ENCODE measurements around the gene NEUROG2. TPM values are rescaled to one million over a fixed set of nuclear protein-coding genes. Genes with fewer than 3 reads are reported as not detected.
"Not testable (repeated sequence)": the region's sequence is repeated elsewhere in the genome, so short reads cannot be mapped to it uniquely, and the experiment has no call there.

Gene NEUROG2
- total RNA-seq, 1 donor: not detected

- DNase-seq (ENCODE audit: low read depth): no peak
- TF ChIP-seq, protein P1, sequence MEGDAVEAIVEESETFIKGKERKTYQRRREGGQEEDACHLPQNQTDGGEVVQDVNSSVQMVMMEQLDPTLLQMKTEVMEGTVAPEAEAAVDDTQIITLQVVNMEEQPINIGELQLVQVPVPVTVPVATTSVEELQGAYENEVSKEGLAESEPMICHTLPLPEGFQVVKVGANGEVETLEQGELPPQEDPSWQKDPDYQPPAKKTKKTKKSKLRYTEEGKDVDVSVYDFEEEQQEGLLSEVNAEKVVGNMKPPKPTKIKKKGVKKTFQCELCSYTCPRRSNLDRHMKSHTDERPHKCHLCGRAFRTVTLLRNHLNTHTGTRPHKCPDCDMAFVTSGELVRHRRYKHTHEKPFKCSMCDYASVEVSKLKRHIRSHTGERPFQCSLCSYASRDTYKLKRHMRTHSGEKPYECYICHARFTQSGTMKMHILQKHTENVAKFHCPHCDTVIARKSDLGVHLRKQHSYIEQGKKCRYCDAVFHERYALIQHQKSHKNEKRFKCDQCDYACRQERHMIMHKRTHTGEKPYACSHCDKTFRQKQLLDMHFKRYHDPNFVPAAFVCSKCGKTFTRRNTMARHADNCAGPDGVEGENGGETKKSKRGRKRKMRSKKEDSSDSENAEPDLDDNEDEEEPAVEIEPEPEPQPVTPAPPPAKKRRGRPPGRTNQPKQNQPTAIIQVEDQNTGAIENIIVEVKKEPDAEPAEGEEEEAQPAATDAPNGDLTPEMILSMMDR (IDR thresholded peaks at IDR 0.05; ENCODE audit: insufficient read depth, low read length): no peak
- H3K4me3 ChIP-seq (ENCODE audit: low read depth, low read length): no peak overlapping the region
Observed at GRCh38 chr4:112557676-112558411, 41.9 kb upstream of the NEUROG2 start.

GRCh38 chr4:112554271-112554670 lies 38.3 kb upstream of the NEUROG2 start:
- H3K4me3 ChIP-seq (ENCODE audit: low read depth, low read length); DNase-seq (ENCODE audit: low read depth): not testable (repeated sequence)

DNA sequence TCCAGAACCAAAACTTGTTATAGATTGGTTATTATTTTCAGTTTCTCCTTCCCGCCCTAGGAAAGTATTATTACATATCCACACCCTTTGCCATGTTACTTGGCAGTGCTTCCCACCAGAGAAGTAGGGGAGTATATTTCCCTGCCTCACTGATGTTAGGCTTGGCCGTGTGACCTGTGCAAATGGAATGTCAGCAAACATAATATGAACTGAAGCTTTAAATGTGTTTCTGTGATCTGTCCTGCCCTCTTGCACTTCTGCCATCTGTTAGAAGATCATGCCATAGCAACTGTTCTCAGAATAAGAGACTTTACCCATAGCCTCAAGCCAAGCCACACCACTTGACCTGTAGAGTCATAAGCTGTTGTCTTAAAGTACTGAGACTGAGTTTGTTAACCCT lies 36.7 kb upstream of the NEUROG2 start:
- H3K4me3 ChIP-seq (ENCODE audit: low read depth, low read length): no peak overlapping the region
- TF ChIP-seq, protein P1 (IDR thresholded peaks at IDR 0.05; ENCODE audit: insufficient read depth, low read length): no peak
- DNase-seq (ENCODE audit: low read depth): peak; percentile 65

DNA sequence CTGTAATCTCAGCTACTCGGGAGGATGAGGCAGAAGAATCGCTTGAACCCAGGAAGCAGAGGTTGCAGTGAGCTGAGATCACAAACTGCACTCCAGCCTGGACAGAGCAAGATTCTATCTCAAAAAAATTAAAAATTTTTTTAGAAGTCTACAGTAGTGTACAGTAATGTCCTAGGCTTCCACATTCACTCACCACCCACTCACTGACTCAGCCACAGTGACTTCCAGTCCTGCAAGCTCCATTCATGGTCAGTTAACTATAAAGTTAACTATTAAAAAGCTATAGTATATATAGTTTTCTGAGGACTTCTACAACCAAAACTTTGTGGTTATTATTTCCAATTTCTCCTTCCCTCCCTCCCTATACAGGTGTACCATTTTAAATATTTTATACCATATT lies 34.7 kb upstream of the NEUROG2 start:
- DNase-seq (ENCODE audit: low read depth): peak; percentile 49
- H3K4me3 ChIP-seq (ENCODE audit: low read depth, low read length): no peak overlapping the region
- TF ChIP-seq, protein P1 (IDR thresholded peaks at IDR 0.05; ENCODE audit: insufficient read depth, low read length): no peak

DNA sequence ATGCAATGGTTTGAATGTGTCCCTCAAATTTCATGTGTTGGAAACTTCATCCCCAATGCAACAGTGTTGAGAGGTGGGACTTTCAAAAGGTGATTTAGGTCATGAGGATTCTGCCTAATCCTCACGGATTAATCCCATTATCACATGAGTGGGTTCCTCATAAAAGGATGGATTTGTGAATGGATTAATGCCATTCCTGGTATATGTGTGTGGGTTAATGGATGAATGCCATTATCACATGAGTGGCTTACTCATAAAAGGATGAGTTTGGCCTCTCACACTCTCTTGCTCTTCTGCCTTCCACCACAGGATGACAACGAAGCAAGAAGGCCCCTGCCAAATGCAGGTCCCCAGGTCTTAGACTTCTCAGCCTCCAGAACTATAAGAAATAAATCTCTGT lies 30.5 kb upstream of the NEUROG2 start:
- no peak for DNase-seq (ENCODE audit: low read depth)
- no peak overlapping the region for H3K4me3 ChIP-seq (ENCODE audit: low read depth, low read length)
- TF ChIP-seq, protein P1 (IDR thresholded peaks at IDR 0.05; ENCODE audit: insufficient read depth, low read length): no peak

DNA sequence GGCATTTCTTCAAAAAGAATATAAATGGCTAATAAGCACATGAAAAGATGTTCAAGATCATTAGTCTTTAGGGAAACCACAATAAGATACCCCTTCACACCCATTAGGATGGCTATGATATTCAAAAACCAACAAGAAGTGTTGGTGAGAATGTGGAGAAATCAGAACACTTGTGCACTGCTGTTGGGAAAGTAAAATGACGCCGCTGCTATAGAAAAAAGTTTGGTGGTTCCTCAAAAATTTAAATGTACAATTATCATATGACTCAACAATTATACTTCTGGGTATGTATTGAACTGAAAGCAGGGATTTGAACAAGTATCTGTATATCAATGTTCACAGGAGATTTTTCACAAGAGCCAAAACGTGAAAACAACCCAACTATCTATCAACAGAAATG lies 29.4 kb upstream of the NEUROG2 start:
- no peak for DNase-seq (ENCODE audit: low read depth)
- H3K4me3 ChIP-seq (ENCODE audit: low read depth, low read length): no peak overlapping the region
- TF ChIP-seq, protein P1 (IDR thresholded peaks at IDR 0.05; ENCODE audit: insufficient read depth, low read length): no peak

DNA sequence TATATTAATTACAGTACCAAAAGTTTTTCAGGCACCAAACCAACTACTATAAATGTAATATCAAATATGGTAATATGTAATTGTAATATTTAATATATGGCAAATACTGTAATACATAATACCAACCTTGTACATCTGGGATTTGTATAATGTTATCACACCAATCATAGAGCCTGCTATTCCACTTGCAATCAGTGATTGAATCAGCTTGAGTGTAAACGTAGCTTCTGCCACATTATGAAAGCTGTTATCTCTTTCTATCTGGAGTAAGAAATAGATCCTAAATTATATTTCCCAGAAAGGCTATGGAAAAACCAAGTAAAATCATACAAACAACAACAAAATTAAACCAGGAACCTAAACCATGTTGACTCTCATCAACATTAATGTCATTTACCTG lies 24.7 kb upstream of the NEUROG2 start:
- DNase-seq (ENCODE audit: low read depth): no peak
- no peak overlapping the region for H3K4me3 ChIP-seq (ENCODE audit: low read depth, low read length)
- TF ChIP-seq, protein P1 (IDR thresholded peaks at IDR 0.05; ENCODE audit: insufficient read depth, low read length): no peak
